Hematopoietic multipotent progenitor cell (in vitro differentiated cells): ENCODE measurements around the gene C10orf67. TPM values are rescaled to one million over a fixed set of nuclear protein-coding genes. Genes with fewer than 3 reads are reported as not detected.

Experiments used
- DNase-seq, 3 donors: peaks; one replicate each; pipeline ENCODE4 v3.0.0-alpha.2; 2011 to 2015; ENCODE audit warnings: low read depth in 2 of 3, low spot score in 2 of 3
- small RNA-seq: library from RNA; depleted of rRNA; stranded (forward); fragments of <200 nt; gene quantifications from one replicate; pipeline ENCODE3, GENCODE V24; 2012
- total RNA-seq: library from RNA; depleted of rRNA; stranded (reverse); fragments of >200 nt; gene quantifications from one replicate; pipeline ENCODE4 v1.2.3, GENCODE V29; 2012

The C10orf67 gene
- total RNA-seq, 1 donor, result not detected

GRCh38 chr10:23174074-23174976 is 170.3 kb downstream of the C10orf67 start:
- no peak for DNase-seq

GRCh38 chr10:23173214-23174073 is 171.2 kb downstream of the C10orf67 start:
- DNase-seq, result no peak

GRCh38 chr10:23172429-23173213 is 172.0 kb downstream of the C10orf67 start:
- no peak for DNase-seq

GRCh38 chr10:23171232-23171876 is 173.2 kb downstream of the C10orf67 start:
- DNase-seq, result peak in 2 of 3 donors; percentile 31 to 61

- peak in 2 of 3 donors; percentile 28 to 70 for DNase-seq
These were observed 186.2 kb downstream of the C10orf67 start for GRCh38 chr10:23158370-23158769.

GRCh38 chr10:23157691-23158369 is 186.8 kb downstream of the C10orf67 start:
- DNase-seq, result peak in 2 of 3 donors; percentile 36 to 67

GRCh38 chr10:23157239-23157681 is 187.3 kb downstream of the C10orf67 start:
- DNase-seq, result no peak

- no peak for DNase-seq
These were observed 188.0 kb downstream of the C10orf67 start for GRCh38 chr10:23156447-23157150.

GRCh38 chr10:23155169-23155568 is 189.4 kb downstream of the C10orf67 start:
- no peak for DNase-seq

Small RNAs within 50 kb of the gene (small RNA-seq; reads per million reads assigned to genes)
- gene MIR1254-2 (not detected), gene RF00561 (not detected)

Other genes starting within 250 kb of the C10orf67 start
- 6.7 TPM for gene MSRB2, start 249.2 kb downstream of the C10orf67 start, total RNA-seq
- gene PTF1A, start 152.5 kb downstream of the C10orf67 start, total RNA-seq, result not detected
- 16.2 TPM for gene OTUD1, start 94.3 kb upstream of the C10orf67 start, total RNA-seq